HG03460 (cell line): ENCODE data around the gene ANO2.

Experiments used
- ATAC-seq: cut with Tn5 transposase; IDR thresholded peaks from one replicate; pipeline ENCODE4 v1.9.1; 2021; ENCODE audit not compliant: unreplicated experiment

The ANO2 gene

GRCh38 chr12:5627053-5627630, 317.9 kb downstream of the ANO2 start:
- no peak for ATAC-seq

DNA sequence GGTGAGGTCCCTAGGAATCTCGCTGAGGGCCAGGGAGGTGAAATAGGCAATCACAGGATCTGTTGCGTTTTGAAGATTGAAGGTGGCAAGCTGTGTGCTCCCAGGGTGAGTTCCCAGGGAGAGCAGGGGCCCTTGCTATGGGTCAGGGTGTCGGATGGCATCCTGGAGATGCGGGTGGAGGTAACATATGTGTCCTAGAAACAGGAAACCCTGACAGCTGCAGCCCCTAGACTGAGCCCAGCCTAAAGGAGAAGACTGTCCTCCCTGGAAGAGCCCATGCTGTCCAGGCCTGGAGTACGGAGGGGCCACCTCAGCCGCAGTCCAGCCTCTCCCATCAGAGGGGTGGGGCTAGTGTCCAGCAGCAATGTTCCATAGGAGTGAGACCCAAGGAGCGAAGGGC, 318.9 kb downstream of the ANO2 start:
- no peak for ATAC-seq

DNA sequence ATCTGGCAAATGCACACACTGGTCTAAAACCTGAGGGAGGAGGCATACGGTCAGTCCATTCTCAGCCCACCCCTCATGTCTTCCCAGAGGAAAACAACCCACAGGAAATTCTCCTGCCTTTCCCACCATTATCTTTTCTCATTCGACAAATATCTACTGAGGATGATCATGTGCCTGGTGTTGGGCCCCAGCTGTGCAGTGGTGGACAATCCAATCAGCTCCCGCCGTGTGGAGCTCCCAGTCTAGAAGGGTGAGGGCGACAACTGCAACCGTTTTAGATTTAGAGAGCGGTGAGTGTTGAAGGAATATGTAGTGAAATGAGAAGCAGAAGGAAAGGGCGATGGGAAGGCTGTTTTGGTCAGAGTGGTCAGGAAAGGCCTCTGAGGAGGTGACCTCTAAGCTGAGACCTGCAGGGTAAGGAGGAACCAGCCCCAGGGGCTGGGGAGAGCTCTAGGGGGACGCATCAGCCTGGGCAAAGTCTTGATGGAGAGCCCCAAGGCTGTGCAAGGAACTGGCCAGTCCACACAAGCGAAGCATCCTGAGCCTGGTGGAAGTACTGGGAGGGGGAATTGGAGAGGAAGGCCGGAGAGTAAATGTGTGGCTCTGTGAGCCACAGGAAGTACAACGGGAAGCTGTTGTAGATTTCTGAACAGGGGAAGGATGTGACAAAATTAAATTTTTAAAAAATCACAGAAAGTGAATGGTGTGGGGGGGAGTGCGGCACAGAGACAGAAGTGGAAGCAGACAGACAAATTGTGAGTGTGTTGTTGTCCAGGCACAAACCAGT, 320.4 kb downstream of the ANO2 start:
- no peak for ATAC-seq

DNA sequence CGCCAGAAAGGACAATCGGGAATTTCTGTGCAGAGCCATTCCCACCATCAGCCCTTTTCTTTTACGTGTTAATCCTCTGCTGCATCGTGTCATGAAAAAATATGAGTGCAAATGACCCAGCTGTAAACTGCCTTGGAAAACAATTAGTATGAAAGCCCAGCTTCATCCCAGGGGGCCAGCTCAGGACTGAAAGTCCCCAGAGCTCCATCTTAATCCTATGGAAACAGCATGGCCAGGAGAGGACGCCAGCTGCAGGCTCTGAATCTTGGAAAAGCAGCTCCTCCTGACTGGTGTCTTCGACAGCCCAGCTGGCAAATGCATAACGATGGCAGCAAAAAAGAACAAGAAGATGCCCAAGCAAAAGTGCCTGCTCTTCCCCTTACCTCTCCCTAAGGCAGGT, 321.6 kb downstream of the ANO2 start:
- ATAC-seq = no peak

DNA sequence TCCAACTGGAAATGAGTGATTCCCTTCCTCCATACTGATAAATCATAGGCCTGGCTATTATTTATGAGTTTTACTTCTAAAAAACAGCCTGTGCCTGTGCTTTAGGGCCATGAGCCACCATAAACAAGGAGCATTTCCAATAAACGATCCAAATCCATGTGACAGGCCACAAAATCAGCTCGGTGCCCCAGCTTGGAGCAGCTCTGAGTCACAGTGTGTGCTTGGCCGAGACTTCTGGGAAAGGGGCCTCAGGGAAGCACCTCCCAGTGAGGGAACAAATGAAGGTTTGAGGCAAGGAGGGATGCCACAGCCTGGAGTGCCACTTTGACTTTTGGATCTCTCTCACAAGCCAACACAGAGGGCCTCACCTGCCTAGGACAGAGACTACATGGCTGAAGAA, 322.8 kb downstream of the ANO2 start:
- ATAC-seq = no peak

GRCh38 chr12:5621329-5621728, 323.7 kb downstream of the ANO2 start:
- no peak for ATAC-seq

DNA sequence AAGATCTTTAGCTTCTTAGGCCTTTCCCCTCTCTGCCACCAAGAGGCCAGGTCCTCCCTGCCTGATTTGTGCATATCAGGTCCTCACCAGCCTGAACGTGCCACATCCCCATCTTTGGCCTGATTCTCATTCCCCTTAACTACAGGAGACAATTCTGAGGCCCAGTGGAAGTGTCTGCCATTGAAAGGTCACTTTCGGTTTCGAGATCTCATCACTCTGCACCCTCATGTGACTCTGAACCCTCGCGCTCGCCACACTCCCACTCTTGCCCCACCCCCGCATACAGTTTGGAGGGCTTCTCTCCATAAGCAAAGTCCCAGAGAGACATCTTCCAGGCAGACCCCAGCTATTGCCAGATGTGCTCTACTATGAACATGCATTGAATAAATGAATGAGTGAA, 324.2 kb downstream of the ANO2 start:
- no peak for ATAC-seq

DNA sequence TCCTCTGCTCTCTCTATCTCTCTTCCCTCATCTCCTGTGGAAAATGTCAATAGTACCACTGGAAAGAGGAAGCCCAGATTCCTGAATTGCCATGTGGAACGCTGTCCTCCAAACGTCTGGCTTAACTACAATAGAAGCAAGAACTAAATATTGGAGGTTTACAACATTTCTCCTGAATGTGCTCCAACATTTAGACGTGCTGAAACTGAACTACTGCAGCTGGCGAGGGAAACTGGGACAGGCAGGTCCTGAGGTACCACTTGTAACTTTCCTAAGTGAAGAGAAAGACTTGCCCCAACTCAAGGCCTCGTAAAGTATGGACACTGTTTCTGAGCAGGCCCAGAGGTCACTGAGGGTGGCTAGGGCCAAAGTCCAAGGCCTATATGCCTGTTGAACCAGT, 325.4 kb downstream of the ANO2 start:
- no peak for ATAC-seq

DNA sequence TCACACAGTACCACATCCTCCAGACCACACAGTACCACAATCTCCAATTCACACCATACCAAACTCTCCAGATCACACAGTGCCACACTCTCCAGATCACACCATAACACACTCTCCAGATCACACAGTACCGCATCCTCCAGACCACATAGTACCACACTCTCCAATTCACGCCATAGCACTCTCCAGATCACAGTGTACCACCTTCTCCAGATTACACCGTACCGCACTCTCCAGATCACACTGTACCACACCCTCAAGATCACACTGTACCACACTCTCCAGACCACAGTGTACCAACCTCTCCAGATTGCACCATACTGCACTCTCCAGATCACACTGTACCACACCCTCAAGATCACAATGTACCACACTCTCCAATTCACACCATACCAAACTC, 328.2 kb downstream of the ANO2 start:
- ATAC-seq = no peak

GRCh38 chr12:5615760-5616159, 329.3 kb downstream of the ANO2 start:
- no peak for ATAC-seq

GRCh38 chr12:5614256-5614655, 330.8 kb downstream of the ANO2 start:
- ATAC-seq = no peak

- ATAC-seq = no peak
Measured at GRCh38 chr12:5612556-5613410, 332.3 kb downstream of the ANO2 start.

- no peak for ATAC-seq
Measured at GRCh38 chr12:5611162-5611561, 333.9 kb downstream of the ANO2 start.

- no peak for ATAC-seq
Measured at GRCh38 chr12:5599378-5599777, 345.7 kb downstream of the ANO2 start.

- no peak for ATAC-seq
Measured at GRCh38 chr12:5593998-5594397, 351.1 kb downstream of the ANO2 start.

DNA sequence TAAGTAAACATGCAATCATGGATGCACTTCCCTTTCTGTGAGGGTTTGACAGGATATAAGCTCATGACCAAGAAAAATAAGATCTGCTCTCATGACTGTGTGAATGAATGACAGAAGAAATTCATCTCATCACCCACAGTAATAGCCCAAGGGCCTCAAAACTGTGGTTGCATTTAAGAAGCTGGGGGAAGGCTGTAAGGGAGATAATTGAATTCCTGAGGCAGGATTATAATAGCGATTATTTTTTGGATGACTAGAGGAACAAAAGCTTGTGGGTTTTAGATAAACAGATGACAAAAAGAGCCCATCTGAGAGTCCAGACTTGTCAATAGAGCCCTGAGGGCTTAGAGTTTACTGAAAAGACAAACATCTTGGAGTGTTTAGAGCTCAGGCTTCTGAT, 352.0 kb downstream of the ANO2 start:
- ATAC-seq = no peak

DNA sequence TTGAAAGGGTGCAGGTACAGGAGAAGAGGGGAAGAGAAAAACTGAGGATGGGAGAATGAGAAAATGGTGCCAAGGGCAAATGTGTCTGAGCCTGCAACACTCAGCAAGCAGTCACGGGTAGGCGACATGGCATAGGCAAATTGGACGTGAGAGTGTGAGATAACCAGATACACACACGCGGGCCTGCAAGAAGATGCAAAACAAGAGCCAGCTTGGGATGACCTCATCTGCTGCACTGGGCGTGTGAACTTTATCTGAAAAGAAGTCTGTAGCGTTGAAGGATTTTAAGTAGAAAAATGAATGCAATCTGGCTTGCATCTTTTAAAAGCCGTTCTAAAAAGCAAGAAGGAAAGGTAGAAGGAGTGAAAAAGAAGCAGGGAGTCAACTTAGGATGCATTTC, 352.7 kb downstream of the ANO2 start:
- ATAC-seq = no peak

GRCh38 chr12:5590316-5590715, 354.7 kb downstream of the ANO2 start:
- no peak for ATAC-seq

GRCh38 chr12:5589054-5589453, 356.0 kb downstream of the ANO2 start:
- ATAC-seq = no peak

DNA sequence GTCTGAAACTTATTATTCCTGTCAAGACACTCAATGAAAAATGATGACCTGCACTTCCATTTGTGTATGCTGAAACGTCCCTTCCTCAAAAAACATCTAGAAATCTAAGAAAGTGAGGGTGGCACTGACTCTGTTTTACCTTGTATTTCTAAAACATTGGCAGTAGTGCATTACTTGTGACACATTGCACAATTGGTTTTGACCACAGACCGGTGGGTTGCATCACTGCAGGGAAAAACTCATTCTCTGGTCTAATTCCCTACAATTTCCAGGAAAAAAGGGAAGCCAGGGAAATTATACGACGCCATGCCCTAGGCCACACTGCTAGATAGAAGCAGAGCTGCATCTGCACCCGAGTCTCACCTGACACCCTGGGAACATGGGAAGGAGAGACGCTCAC, 356.5 kb downstream of the ANO2 start:
- no peak for ATAC-seq

DNA sequence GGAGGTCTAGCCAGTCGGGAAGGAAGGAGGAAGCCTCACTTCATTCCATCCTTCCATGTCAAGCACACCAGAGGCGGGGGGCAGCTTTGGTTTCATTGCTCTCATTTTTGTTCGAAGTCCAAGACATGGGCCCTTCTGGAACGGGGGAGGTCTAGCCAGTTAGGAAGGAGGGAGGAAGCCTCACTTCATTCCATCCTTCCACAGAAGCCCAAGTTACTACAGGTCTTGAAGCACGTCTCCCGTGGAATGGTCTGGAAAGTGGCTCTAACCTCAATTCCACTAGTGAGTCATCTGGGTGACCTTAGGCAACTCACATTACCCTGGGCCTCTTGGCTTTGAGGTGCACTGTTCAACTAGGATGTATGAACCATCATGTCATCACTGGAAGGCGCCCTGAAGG, 356.9 kb downstream of the ANO2 start:
- ATAC-seq = no peak

GRCh38 chr12:5587711-5588121, 357.3 kb downstream of the ANO2 start:
- no peak for ATAC-seq
